Bronchus fibroblast of lung (primary cell): Measurements from ENCODE around the gene MPST. TPM values are rescaled to one million over a fixed set of nuclear protein-coding genes. Genes with fewer than 3 reads are reported as not detected.

ENCODE experiments used
- total RNA-seq: library from RNA; depleted of rRNA; stranded (reverse); fragments of >200 nt; gene quantifications from 2 replicates; pipeline ENCODE4 v1.2.3, GENCODE V29; 2015

Gene MPST
- total RNA-seq = 141 and 148 TPM in 2 replicates

GRCh38 chr22:37019309-37020191 lies at the start of gene MPST, which contains the start of gene TST:
Gene MPST (plus strand): TSS chr22:37019742. CDS start chr22:37019837, 95 bp downstream.
Gene TST (minus strand): TSS chr22:37019447. CDS start chr22:37018732, 715 bp downstream.

GRCh38 chr22:37051391-37052385 lies 32.1 kb downstream of the MPST start, which contains the start of gene KCTD17:
Gene KCTD17 (plus strand): TSS chr22:37051742. CDS start chr22:37051761, 19 bp downstream.

Other genes with a start within 250 kb of the MPST start
- 21.9 and 24.0 TPM in 2 replicates for gene IFT27, start 243.6 kb upstream of the MPST start, total RNA-seq
- gene PVALB, start 202.7 kb upstream of the MPST start, total RNA-seq = not detected in 2 replicates
- not detected in 2 replicates for gene NCF4, start 158.7 kb upstream of the MPST start, total RNA-seq
- not detected in 2 replicates for gene CSF2RB, start 106.1 kb upstream of the MPST start, total RNA-seq
- gene TST, start 295 bp upstream of the MPST start, total RNA-seq = 42.5 and 44.3 TPM in 2 replicates
- 29.8 and 30.5 TPM in 2 replicates for gene KCTD17, start 32.0 kb downstream of the MPST start, total RNA-seq
- not detected in 2 replicates for gene TMPRSS6, start 90.0 kb downstream of the MPST start, total RNA-seq
- 0.89 TPM in 1 of 2 replicates, not detected in the other for gene IL2RB, start 130.2 kb downstream of the MPST start, total RNA-seq
- 3.6 and 4.2 TPM in 2 replicates for gene C1QTNF6, start 168.5 kb downstream of the MPST start, total RNA-seq
- gene SSTR3, start 192.7 kb downstream of the MPST start, total RNA-seq = not detected in 2 replicates
- 47.1 and 55.3 TPM in 2 replicates for gene RAC2, start 224.5 kb downstream of the MPST start, total RNA-seq